HepG2 (cell line): ENCODE measurements around the gene OSBPL8. TPM values are rescaled to one million over a fixed set of nuclear protein-coding genes. Genes with fewer than 3 reads are reported as not detected.
A peak's percentile ranks its signal among the peaks of the same experiment; 100 is the strongest.

ENCODE experiments used
- DR1 ChIP-seq: sonication (generic); formaldehyde crosslinking; IDR thresholded peaks from 2 replicates; pipeline ENCODE4 v1.8.0; 2021; ENCODE audit warnings: mild to moderate bottlenecking, missing genetic modification reagents, inconsistent platforms
- HDAC1 ChIP-seq: sonication (generic); formaldehyde crosslinking; IDR thresholded peaks from 2 replicates; pipeline ENCODE4 v1.5.1; 2020; ENCODE audit warnings: mild to moderate bottlenecking, missing genetic modification reagents
- IRF2 ChIP-seq: IDR thresholded peaks from 2 replicates; pipeline ENCODE4 v1.6.1; 2018; ENCODE audit warnings: missing genetic modification reagents, missing compliant biosample characterization
- ISL2 ChIP-seq: sonication (generic); formaldehyde crosslinking; IDR thresholded peaks from 2 replicates; pipeline ENCODE4 v1.5.0; 2020; ENCODE audit warnings: missing genetic modification reagents
- MEIS2 ChIP-seq: sonication (generic); formaldehyde crosslinking; IDR thresholded peaks from 2 replicates; pipeline ENCODE4 v1.9.0; 2021; ENCODE audit warnings: mild to moderate bottlenecking, missing genetic modification reagents
- MLLT10 ChIP-seq: sonication (generic); formaldehyde crosslinking; IDR thresholded peaks from 2 replicates; pipeline ENCODE4 v1.4.0; 2020; ENCODE audit warnings: missing genetic modification reagents
- MTA1 ChIP-seq: sonication (generic); formaldehyde crosslinking; IDR thresholded peaks from 2 replicates; pipeline ENCODE4 v1.4.0; 2020; ENCODE audit warnings: missing genetic modification reagents, mild to moderate bottlenecking, borderline replicate concordance
- NFATC3 ChIP-seq: sonication (generic); formaldehyde crosslinking; IDR thresholded peaks from 2 replicates; pipeline ENCODE4 v1.5.1; 2020; ENCODE audit warnings: mild to moderate bottlenecking, missing genetic modification reagents
- POLR2A ChIP-seq, 2 experiments: IDR thresholded peaks; 2 replicates each; pipeline ENCODE4 v1.6.1; 2011; ENCODE audit warnings: low read depth in 2 of 2, low read length in 2 of 2, mild to moderate bottlenecking in 1 of 2, moderate library complexity in 1 of 2; ENCODE audit not compliant: insufficient read depth in 1 of 2
- POLR2AphosphoS5 ChIP-seq: IDR thresholded peaks from 2 replicates; pipeline ENCODE4 v1.6.1; 2012; ENCODE audit warnings: low read depth, low read length
- PTBP1 ChIP-seq: fragments of 200-400 bp; formaldehyde crosslinking; IDR thresholded peaks from 2 replicates; pipeline ENCODE4 v1.6.1; 2018; ENCODE audit warnings: low read length, low read depth; ENCODE audit not compliant: poor library complexity, severe bottlenecking
- RBAK ChIP-seq: sonication (generic); formaldehyde crosslinking; IDR thresholded peaks from 2 replicates; pipeline ENCODE4 v1.5.1; 2020; ENCODE audit warnings: mild to moderate bottlenecking, missing genetic modification reagents
- RBFOX2 ChIP-seq: fragments of 200-400 bp; formaldehyde crosslinking; IDR thresholded peaks from 2 replicates; pipeline ENCODE4 v1.6.1; 2017; ENCODE audit warnings: low read depth, mild to moderate bottlenecking, low read length
- STAT5B ChIP-seq: sonication (generic); formaldehyde crosslinking; IDR thresholded peaks from 2 replicates; pipeline ENCODE4 v1.4.0; 2020; ENCODE audit warnings: missing genetic modification reagents
- TMF1 ChIP-seq: sonication (generic); formaldehyde crosslinking; IDR thresholded peaks from 2 replicates; pipeline ENCODE4 v1.8.1; 2022; ENCODE audit warnings: low read depth, missing genetic modification reagents
- U2AF2 ChIP-seq: fragments of 200-400 bp; formaldehyde crosslinking; IDR thresholded peaks from 2 replicates; pipeline ENCODE4 v1.6.1; 2017; ENCODE audit warnings: low read depth, mild to moderate bottlenecking, low read length
- YY1 ChIP-seq: IDR thresholded peaks from 2 replicates; pipeline ENCODE4 v1.6.1; 2011; ENCODE audit warnings: low read length, low read depth, moderate library complexity, mild to moderate bottlenecking; ENCODE audit not compliant: insufficient read depth, insufficient replicate concordance
- ZC3H13 ChIP-seq: sonication (generic); formaldehyde crosslinking; IDR thresholded peaks from 2 replicates; pipeline ENCODE4 v1.8.1; 2023; ENCODE audit warnings: mild to moderate bottlenecking, missing genetic modification reagents, moderate library complexity
- ZMYM2 ChIP-seq: sonication (generic); formaldehyde crosslinking; IDR thresholded peaks from 2 replicates; pipeline ENCODE4 v1.8.0; 2022; ENCODE audit warnings: mild to moderate bottlenecking, missing genetic modification reagents
- ZNF251 ChIP-seq: sonication (generic); formaldehyde crosslinking; IDR thresholded peaks from 2 replicates; pipeline ENCODE4 v1.9.0; 2021; ENCODE audit warnings: mild to moderate bottlenecking, missing genetic modification reagents
- ZNF451 ChIP-seq: sonication (generic); formaldehyde crosslinking; IDR thresholded peaks from 2 replicates; pipeline ENCODE4 v1.5.0; 2020; ENCODE audit warnings: mild to moderate bottlenecking, missing genetic modification reagents
- ZNF644 ChIP-seq: IDR thresholded peaks from 2 replicates; pipeline ENCODE4 v1.6.1; 2016; ENCODE audit warnings: low read depth
- polyA plus RNA-seq, 8 experiments: library from polyadenylated mRNA; depleted of rRNA in 3 of 8; stranded (reverse) in 7 of 8; unstranded in 1 of 8; fragments of >200 nt; fragmentation: Illumina TruSeq in 4 of 8; extraction: Trizol in 4 of 8; gene quantifications; 2 replicates each; pipeline versions ENCODE4 v1.2.1 to v1.2.3, GENCODE V29; 2011 to 2016; ENCODE audit warnings: low read depth in 4 of 8, missing spikeins in 1 of 8, mixed read lengths in 1 of 8; ENCODE audit not compliant: insufficient read depth in 1 of 8
- total RNA-seq, 5 experiments: library from RNA; depleted of rRNA; stranded (reverse); fragments of >200 nt; fragmentation: Illumina TruSeq; extraction: Trizol; gene quantifications; 2 replicates each; pipeline ENCODE4 v1.2.3, GENCODE V29; 2016; ENCODE audit warnings: low read depth in 1 of 5
- TF ChIP-seq, protein P1 (sequence below): sonication (generic); formaldehyde crosslinking; IDR thresholded peaks from 2 replicates; pipeline ENCODE4 v1.4.0; 2020; ENCODE audit warnings: missing genetic modification reagents
- TF ChIP-seq, protein P2 (sequence below): sonication (generic); formaldehyde crosslinking; IDR thresholded peaks from 2 replicates; pipeline ENCODE4 v1.4.0; 2020; ENCODE audit warnings: missing genetic modification reagents, borderline replicate concordance
- TF ChIP-seq, protein P3 (sequence below): sonication (generic); formaldehyde crosslinking; IDR thresholded peaks from 2 replicates; pipeline ENCODE4 v1.4.0; 2020; ENCODE audit warnings: mild to moderate bottlenecking, missing genetic modification reagents

The OSBPL8 gene
- total and polyA plus RNA-seq, 2 of the 13 experiments (the other 11 are each of a cell fraction or from before 2014, with no cell fraction given): 11.0 to 33.9 TPM

DNA sequence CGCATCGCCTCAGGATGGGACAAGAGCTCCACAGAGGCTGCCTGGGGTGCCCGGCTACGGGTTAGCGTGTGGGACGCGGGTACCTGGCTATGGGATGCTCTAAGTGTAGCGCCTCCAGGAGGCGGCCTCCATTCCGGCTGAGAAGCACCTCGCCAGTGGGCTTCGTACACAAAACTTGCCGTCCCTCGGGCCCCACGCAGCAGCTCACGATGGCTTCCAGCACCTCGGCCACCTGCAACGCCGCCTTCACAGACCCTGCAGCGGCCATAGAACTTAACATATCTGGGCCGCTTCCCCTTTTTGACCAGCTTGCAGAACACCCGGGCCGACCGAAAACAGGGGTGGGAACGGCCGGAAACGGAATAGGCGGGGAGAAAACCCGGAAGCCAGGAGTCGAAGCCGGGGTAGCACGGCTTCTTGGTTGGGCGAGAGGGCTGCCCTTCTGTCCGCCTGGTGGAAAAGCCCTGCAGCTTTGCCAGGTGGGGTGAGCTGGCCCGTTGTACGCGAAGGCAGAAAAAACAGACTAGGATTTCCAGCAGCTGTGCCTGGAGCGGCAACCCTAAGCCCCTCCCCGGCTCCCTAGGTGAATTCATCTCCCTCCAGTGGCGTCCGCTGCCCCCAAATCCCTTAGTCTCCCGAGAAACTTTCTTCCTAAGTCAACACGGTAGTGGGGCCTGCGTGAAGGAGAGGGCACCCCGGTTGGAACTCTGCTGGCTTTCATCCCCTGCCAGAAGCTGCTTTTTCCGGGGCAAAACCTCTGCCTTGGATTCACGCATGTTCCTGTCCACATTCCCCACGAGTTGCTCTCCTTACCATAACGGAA is 211.3 kb downstream of the OSBPL8 start, which contains the start of gene BBS10 (continued):
- TF ChIP-seq RBFOX2: peak; percentile 84
- no peak; the same call in none of the 2 replicates for TF ChIP-seq DR1 (CRISPR knock-in tag)
- TF ChIP-seq IRF2 (CRISPR knock-in tag): peak; percentile 34; the same call in 1 of the 2 replicates
- TF ChIP-seq TMF1: no peak
- TF ChIP-seq PTBP1: peak; percentile 59
- TF ChIP-seq NFATC3: no peak
- no peak for TF ChIP-seq MEIS2 (CRISPR knock-in tag)
- TF ChIP-seq, protein P1, sequence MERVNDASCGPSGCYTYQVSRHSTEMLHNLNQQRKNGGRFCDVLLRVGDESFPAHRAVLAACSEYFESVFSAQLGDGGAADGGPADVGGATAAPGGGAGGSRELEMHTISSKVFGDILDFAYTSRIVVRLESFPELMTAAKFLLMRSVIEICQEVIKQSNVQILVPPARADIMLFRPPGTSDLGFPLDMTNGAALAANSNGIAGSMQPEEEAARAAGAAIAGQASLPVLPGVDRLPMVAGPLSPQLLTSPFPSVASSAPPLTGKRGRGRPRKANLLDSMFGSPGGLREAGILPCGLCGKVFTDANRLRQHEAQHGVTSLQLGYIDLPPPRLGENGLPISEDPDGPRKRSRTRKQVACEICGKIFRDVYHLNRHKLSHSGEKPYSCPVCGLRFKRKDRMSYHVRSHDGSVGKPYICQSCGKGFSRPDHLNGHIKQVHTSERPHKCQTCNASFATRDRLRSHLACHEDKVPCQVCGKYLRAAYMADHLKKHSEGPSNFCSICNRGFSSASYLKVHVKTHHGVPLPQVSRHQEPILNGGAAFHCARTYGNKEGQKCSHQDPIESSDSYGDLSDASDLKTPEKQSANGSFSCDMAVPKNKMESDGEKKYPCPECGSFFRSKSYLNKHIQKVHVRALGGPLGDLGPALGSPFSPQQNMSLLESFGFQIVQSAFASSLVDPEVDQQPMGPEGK (CRISPR knock-in tag): no peak
- peak; percentile 80 for TF ChIP-seq POLR2AphosphoS5
- peak; percentile 72 for TF ChIP-seq YY1
- no peak for TF ChIP-seq U2AF2
- TF ChIP-seq ZC3H13 (CRISPR knock-in tag): no peak
- TF ChIP-seq POLR2A (IDR thresholded peaks at IDR 0.05; ENCODE audit: insufficient read depth in 1 of 2, low read depth in 2 of 2, low read length in 2 of 2): peak; percentile 72 to 78
- TF ChIP-seq STAT5B (CRISPR knock-in tag): no peak
- TF ChIP-seq, protein P2, sequence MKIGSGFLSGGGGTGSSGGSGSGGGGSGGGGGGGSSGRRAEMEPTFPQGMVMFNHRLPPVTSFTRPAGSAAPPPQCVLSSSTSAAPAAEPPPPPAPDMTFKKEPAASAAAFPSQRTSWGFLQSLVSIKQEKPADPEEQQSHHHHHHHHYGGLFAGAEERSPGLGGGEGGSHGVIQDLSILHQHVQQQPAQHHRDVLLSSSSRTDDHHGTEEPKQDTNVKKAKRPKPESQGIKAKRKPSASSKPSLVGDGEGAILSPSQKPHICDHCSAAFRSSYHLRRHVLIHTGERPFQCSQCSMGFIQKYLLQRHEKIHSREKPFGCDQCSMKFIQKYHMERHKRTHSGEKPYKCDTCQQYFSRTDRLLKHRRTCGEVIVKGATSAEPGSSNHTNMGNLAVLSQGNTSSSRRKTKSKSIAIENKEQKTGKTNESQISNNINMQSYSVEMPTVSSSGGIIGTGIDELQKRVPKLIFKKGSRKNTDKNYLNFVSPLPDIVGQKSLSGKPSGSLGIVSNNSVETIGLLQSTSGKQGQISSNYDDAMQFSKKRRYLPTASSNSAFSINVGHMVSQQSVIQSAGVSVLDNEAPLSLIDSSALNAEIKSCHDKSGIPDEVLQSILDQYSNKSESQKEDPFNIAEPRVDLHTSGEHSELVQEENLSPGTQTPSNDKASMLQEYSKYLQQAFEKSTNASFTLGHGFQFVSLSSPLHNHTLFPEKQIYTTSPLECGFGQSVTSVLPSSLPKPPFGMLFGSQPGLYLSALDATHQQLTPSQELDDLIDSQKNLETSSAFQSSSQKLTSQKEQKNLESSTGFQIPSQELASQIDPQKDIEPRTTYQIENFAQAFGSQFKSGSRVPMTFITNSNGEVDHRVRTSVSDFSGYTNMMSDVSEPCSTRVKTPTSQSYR (CRISPR knock-in tag): no peak
- no peak for TF ChIP-seq MLLT10
- TF ChIP-seq ZNF644: no peak
- peak; percentile 70 for TF ChIP-seq HDAC1 (CRISPR knock-in tag)
- TF ChIP-seq RBAK: no peak
- TF ChIP-seq ZNF251 (CRISPR knock-in tag): no peak
- no peak for TF ChIP-seq MTA1 (CRISPR knock-in tag)
- TF ChIP-seq, protein P3, sequence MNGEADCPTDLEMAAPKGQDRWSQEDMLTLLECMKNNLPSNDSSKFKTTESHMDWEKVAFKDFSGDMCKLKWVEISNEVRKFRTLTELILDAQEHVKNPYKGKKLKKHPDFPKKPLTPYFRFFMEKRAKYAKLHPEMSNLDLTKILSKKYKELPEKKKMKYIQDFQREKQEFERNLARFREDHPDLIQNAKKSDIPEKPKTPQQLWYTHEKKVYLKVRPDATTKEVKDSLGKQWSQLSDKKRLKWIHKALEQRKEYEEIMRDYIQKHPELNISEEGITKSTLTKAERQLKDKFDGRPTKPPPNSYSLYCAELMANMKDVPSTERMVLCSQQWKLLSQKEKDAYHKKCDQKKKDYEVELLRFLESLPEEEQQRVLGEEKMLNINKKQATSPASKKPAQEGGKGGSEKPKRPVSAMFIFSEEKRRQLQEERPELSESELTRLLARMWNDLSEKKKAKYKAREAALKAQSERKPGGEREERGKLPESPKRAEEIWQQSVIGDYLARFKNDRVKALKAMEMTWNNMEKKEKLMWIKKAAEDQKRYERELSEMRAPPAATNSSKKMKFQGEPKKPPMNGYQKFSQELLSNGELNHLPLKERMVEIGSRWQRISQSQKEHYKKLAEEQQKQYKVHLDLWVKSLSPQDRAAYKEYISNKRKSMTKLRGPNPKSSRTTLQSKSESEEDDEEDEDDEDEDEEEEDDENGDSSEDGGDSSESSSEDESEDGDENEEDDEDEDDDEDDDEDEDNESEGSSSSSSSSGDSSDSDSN (CRISPR knock-in tag): peak; percentile 93
- TF ChIP-seq ZMYM2 (CRISPR knock-in tag): no peak
- no peak for TF ChIP-seq ZNF451 (CRISPR knock-in tag)
- peak; percentile 48; the same call in 1 of the 2 replicates for TF ChIP-seq ISL2 (CRISPR knock-in tag)
